ENCODE results near the gene MS4A4A. TPM values are rescaled to one million over a fixed set of nuclear protein-coding genes. Genes with fewer than 3 reads are reported as not detected.

The MS4A4A gene
- polyA plus RNA-seq, 1 donor from 2014 or later: not detected

DNA sequence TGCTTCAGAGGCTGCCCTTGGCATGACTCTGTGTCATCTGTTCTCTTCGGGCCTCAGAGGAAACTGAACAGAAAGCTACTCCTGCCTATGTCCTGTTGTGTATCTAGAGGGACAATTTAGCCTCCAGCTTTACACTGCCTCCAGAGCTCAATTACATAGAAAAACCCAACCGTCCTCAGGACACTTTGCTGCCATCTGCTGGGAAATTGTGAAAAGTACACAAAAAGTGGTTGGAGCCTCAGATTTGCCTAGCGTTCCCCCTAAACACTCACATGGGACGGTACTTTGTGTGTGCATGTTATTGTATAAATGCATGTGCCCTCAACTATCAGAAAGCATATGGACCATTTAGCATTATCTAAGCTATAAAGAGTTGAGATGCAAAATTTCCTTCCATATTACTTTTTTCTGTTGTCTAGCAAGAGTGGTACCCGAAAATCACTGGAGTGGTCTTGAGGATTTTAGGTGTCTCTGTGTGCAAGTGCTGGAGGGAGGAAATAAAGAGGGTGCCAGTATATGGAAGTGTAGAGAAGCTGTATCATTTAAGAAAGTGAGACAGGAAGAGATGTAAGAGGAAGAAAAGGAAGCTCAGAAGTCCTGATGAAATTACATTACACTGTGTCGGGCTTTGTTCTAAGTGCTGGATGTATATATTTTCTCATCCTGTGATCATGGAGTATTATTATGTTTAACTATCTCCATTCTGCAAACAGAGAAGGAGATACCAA lies 28.8 kb upstream of the MS4A4A start:
- Histone ChIP-seq H3K36me3 (ENCODE audit: insufficient read depth, low read length) (no peaks in the 10 kb centered on the region), H3K9me2 (ENCODE audit: insufficient read depth, low read length) (no peaks in the 10 kb centered on the region), H3K27ac (ENCODE audit: low read length) (no peak overlapping the region), H3K27me3 (ENCODE audit: insufficient read depth, low read depth, low read length) (no peaks in the 10 kb centered on the region), H3K9ac (ENCODE audit: low read length) (no peak overlapping the region), H3K4me2 (ENCODE audit: low read length) (no peak overlapping the region), H3K9me3 (ENCODE audit: low read length) (no peaks in the 10 kb centered on the region), H4K20me1 (ENCODE audit: insufficient read depth) (no peaks in the 10 kb centered on the region), H3K4me3 (ENCODE audit: low read length) (no peak overlapping the region), H2AFZ (ENCODE audit: low read depth, low read length) (no peak overlapping the region), H3K79me2 (replicated peaks; ENCODE audit: insufficient read depth, low read length) (no peaks in the 10 kb centered on the region), H3F3A (ENCODE audit: insufficient read depth, low read length, poor library complexity, severe bottlenecking) (no peaks in the 10 kb centered on the region)
- TF ChIP-seq, protein P1, sequence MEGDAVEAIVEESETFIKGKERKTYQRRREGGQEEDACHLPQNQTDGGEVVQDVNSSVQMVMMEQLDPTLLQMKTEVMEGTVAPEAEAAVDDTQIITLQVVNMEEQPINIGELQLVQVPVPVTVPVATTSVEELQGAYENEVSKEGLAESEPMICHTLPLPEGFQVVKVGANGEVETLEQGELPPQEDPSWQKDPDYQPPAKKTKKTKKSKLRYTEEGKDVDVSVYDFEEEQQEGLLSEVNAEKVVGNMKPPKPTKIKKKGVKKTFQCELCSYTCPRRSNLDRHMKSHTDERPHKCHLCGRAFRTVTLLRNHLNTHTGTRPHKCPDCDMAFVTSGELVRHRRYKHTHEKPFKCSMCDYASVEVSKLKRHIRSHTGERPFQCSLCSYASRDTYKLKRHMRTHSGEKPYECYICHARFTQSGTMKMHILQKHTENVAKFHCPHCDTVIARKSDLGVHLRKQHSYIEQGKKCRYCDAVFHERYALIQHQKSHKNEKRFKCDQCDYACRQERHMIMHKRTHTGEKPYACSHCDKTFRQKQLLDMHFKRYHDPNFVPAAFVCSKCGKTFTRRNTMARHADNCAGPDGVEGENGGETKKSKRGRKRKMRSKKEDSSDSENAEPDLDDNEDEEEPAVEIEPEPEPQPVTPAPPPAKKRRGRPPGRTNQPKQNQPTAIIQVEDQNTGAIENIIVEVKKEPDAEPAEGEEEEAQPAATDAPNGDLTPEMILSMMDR (IDR thresholded peaks at IDR 0.05; ENCODE audit: poor library complexity, severe bottlenecking): peak; percentile 70
- TF ChIP-seq EP300 (conservative IDR thresholded peaks at IDR 0.05; ENCODE audit: poor library complexity, severe bottlenecking): no peak
- TF ChIP-seq, protein P2, sequence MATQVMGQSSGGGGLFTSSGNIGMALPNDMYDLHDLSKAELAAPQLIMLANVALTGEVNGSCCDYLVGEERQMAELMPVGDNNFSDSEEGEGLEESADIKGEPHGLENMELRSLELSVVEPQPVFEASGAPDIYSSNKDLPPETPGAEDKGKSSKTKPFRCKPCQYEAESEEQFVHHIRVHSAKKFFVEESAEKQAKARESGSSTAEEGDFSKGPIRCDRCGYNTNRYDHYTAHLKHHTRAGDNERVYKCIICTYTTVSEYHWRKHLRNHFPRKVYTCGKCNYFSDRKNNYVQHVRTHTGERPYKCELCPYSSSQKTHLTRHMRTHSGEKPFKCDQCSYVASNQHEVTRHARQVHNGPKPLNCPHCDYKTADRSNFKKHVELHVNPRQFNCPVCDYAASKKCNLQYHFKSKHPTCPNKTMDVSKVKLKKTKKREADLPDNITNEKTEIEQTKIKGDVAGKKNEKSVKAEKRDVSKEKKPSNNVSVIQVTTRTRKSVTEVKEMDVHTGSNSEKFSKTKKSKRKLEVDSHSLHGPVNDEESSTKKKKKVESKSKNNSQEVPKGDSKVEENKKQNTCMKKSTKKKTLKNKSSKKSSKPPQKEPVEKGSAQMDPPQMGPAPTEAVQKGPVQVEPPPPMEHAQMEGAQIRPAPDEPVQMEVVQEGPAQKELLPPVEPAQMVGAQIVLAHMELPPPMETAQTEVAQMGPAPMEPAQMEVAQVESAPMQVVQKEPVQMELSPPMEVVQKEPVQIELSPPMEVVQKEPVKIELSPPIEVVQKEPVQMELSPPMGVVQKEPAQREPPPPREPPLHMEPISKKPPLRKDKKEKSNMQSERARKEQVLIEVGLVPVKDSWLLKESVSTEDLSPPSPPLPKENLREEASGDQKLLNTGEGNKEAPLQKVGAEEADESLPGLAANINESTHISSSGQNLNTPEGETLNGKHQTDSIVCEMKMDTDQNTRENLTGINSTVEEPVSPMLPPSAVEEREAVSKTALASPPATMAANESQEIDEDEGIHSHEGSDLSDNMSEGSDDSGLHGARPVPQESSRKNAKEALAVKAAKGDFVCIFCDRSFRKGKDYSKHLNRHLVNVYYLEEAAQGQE (IDR thresholded peaks at IDR 0.05; ENCODE audit: borderline replicate concordance): no peak
- peak; percentile 69 for TF ChIP-seq RAD21 (conservative IDR thresholded peaks at IDR 0.05)
- TF ChIP-seq SMC3 (conservative IDR thresholded peaks at IDR 0.05; ENCODE audit: poor library complexity): peak; percentile 71
- no peak for TF ChIP-seq TAF1 (IDR thresholded peaks at IDR 0.05; ENCODE audit: low read depth)

- H3K9me2 ChIP-seq (ENCODE audit: insufficient read depth, low read length): no peaks in the 10 kb centered on the region
- no peak overlapping the region for H2AFZ ChIP-seq (ENCODE audit: low read depth, low read length)
- H3F3A ChIP-seq (ENCODE audit: insufficient read depth, low read length, poor library complexity, severe bottlenecking): no peaks in the 10 kb centered on the region
- no peaks in the 10 kb centered on the region for H3K36me3 ChIP-seq (ENCODE audit: insufficient read depth, low read length)
- TF ChIP-seq POLR2AphosphoS5 (IDR thresholded peaks at IDR 0.05): no peak
- no peak for TF ChIP-seq RAD21 (conservative IDR thresholded peaks at IDR 0.05)
- no peak for TF ChIP-seq EZH2 (IDR thresholded peaks at IDR 0.05; ENCODE audit: borderline replicate concordance, insufficient read depth, low read length, poor library complexity, severe bottlenecking)
- TF ChIP-seq, protein P1 (IDR thresholded peaks at IDR 0.05; ENCODE audit: poor library complexity, severe bottlenecking): no peak
- no peak for TF ChIP-seq MXI1 (conservative IDR thresholded peaks at IDR 0.05; ENCODE audit: poor library complexity, severe bottlenecking)
- TF ChIP-seq EP300 (conservative IDR thresholded peaks at IDR 0.05; ENCODE audit: poor library complexity, severe bottlenecking): no peak
- no peak for TF ChIP-seq SMC3 (conservative IDR thresholded peaks at IDR 0.05; ENCODE audit: poor library complexity)
- TF ChIP-seq TAF1 (IDR thresholded peaks at IDR 0.05; ENCODE audit: low read depth): no peak
- TF ChIP-seq, protein P2 (IDR thresholded peaks at IDR 0.05; ENCODE audit: borderline replicate concordance): no peak
- H3K4me2 ChIP-seq (ENCODE audit: low read length): no peak overlapping the region
- H3K4me3 ChIP-seq (ENCODE audit: low read length): no peak overlapping the region
- no peaks in the 10 kb centered on the region for H4K20me1 ChIP-seq (ENCODE audit: insufficient read depth)
- no peak overlapping the region for H3K9ac ChIP-seq (ENCODE audit: low read length)
- H3K27me3 ChIP-seq (ENCODE audit: insufficient read depth, low read depth, low read length): no peaks in the 10 kb centered on the region
- no peaks in the 10 kb centered on the region for H3K79me2 ChIP-seq (replicated peaks; ENCODE audit: insufficient read depth, low read length)
- no peak overlapping the region for H3K27ac ChIP-seq (ENCODE audit: low read length)
- H3K9me3 ChIP-seq (ENCODE audit: low read length): no peaks in the 10 kb centered on the region
Measured at GRCh38 chr11:60252213-60253108, 28.0 kb upstream of the MS4A4A start.
